Skeletal muscle satellite cell (primary cell): ENCODE measurements around the gene ANTKMT.
"Not testable (repeated sequence)": the region's sequence is repeated elsewhere in the genome, so short reads cannot be mapped to it uniquely, and the experiment has no call there.

Source experiments
- H3K27me3 ChIP-seq: 2 replicates; pipeline ENCODE4 v1.7.0; 2013; ENCODE audit warnings: low read length; ENCODE audit not compliant: control insufficient read depth, insufficient read depth
- H3K36me3 ChIP-seq: 2 replicates; pipeline ENCODE4 v1.7.0; 2013; ENCODE audit warnings: mild to moderate bottlenecking, control low read depth, low read length; ENCODE audit not compliant: insufficient read depth
- H3K4me1 ChIP-seq: 2 replicates; pipeline ENCODE4 v1.7.0; 2013; ENCODE audit warnings: low read length; ENCODE audit not compliant: control insufficient read depth, insufficient read depth
- H3K4me2 ChIP-seq: 2 replicates; pipeline ENCODE4 v1.7.0; 2013; ENCODE audit warnings: mild to moderate bottlenecking, low read length
- H3K4me3 ChIP-seq: 2 replicates; pipeline ENCODE4 v1.7.0; 2013; ENCODE audit warnings: low read length
- H3K9ac ChIP-seq: 2 replicates; pipeline ENCODE4 v1.7.0; 2013; ENCODE audit warnings: mild to moderate bottlenecking, low read depth, low read length, moderate library complexity
- H3K9me3 ChIP-seq: replicated peaks from 2 replicates; pipeline ENCODE4 v1.7.0; 2013; ENCODE audit warnings: mild to moderate bottlenecking, control low read depth, low read length

Gene ANTKMT

GRCh38 chr16:749010-749409 lies 28.1 kb downstream of the ANTKMT start:
- Histone ChIP-seq H3K27me3 (peaks cover 29% of the 10 kb centered on the region), H3K4me2 (no peak overlapping the region), H3K4me3 (no peak overlapping the region)

GRCh38 chr16:750485-750884 lies 29.5 kb downstream of the ANTKMT start:
- no peaks in the 10 kb centered on the region for H3K9me3 ChIP-seq
- peaks cover 29% of the 10 kb centered on the region for H3K27me3 ChIP-seq
- H3K4me3 ChIP-seq = no peak overlapping the region
- no peak overlapping the region for H3K4me2 ChIP-seq
- H3K36me3 ChIP-seq = no peaks in the 10 kb centered on the region
- no peak overlapping the region for H3K9ac ChIP-seq
- no peaks in the 10 kb centered on the region for H3K4me1 ChIP-seq

More at GRCh38 chr16:749010-749409, 28.1 kb downstream of the ANTKMT start:
- Histone ChIP-seq H3K9me3 (no peaks in the 10 kb centered on the region), H3K4me1 (no peaks in the 10 kb centered on the region), H3K36me3 (no peaks in the 10 kb centered on the region), H3K9ac (no peak overlapping the region)

- no peak overlapping the region for H3K9ac ChIP-seq
- no peak overlapping the region for H3K4me2 ChIP-seq
- H3K9me3 ChIP-seq = no peaks in the 10 kb centered on the region
- H3K4me3 ChIP-seq = no peak overlapping the region
- H3K27me3 ChIP-seq = peaks cover 29% of the 10 kb centered on the region
- no peaks in the 10 kb centered on the region for H3K36me3 ChIP-seq
- no peaks in the 10 kb centered on the region for H3K4me1 ChIP-seq
These were observed 30.4 kb downstream of the ANTKMT start for GRCh38 chr16:751152-752006.

GRCh38 chr16:752007-752312 lies 31.0 kb downstream of the ANTKMT start:
- Histone ChIP-seq H3K4me2 (no peak overlapping the region), H3K4me1 (no peaks in the 10 kb centered on the region), H3K4me3 (no peak overlapping the region), H3K9me3 (no peaks in the 10 kb centered on the region), H3K27me3 (peaks cover 29% of the 10 kb centered on the region), H3K36me3 (no peaks in the 10 kb centered on the region), H3K9ac (no peak overlapping the region)

GRCh38 chr16:754121-754607 lies 33.2 kb downstream of the ANTKMT start:
- not testable (repeated sequence) for H3K4me2 ChIP-seq, H3K4me3 ChIP-seq, H3K9ac ChIP-seq, H3K36me3 ChIP-seq, H3K9me3 ChIP-seq, H3K4me1 ChIP-seq
- H3K27me3 ChIP-seq = peaks cover 29% of the 10 kb centered on the region

GRCh38 chr16:754656-755055 lies 33.7 kb downstream of the ANTKMT start:
- Histone ChIP-seq H3K4me3 (no peak overlapping the region), H3K9me3 (no peaks in the 10 kb centered on the region), H3K4me2 (no peak overlapping the region), H3K27me3 (peaks cover 29% of the 10 kb centered on the region), H3K36me3 (no peaks in the 10 kb centered on the region), H3K4me1 (no peaks in the 10 kb centered on the region), H3K9ac (no peak overlapping the region)

GRCh38 chr16:756428-756827 lies 35.5 kb downstream of the ANTKMT start:
- H3K36me3 ChIP-seq = no peaks in the 10 kb centered on the region
- no peak overlapping the region for H3K9ac ChIP-seq
- peaks cover 23% of the 10 kb centered on the region for H3K27me3 ChIP-seq
- no peak overlapping the region for H3K4me2 ChIP-seq
- H3K4me1 ChIP-seq = peaks cover 6% of the 10 kb centered on the region
- no peaks in the 10 kb centered on the region for H3K9me3 ChIP-seq
- no peak overlapping the region for H3K4me3 ChIP-seq

GRCh38 chr16:759110-759910 lies 38.4 kb downstream of the ANTKMT start:
- Histone ChIP-seq H3K27me3 (peaks cover 3% of the 10 kb centered on the region), H3K4me1 (peaks cover 6% of the 10 kb centered on the region), H3K9me3 (no peaks in the 10 kb centered on the region), H3K4me3 (no peak overlapping the region), H3K36me3 (no peaks in the 10 kb centered on the region), H3K9ac (no peak overlapping the region), H3K4me2 (no peak overlapping the region)

- Histone ChIP-seq H3K9ac (no peak overlapping the region), H3K4me2 (no peak overlapping the region), H3K9me3 (no peaks in the 10 kb centered on the region), H3K4me3 (no peak overlapping the region), H3K27me3 (peaks cover 3% of the 10 kb centered on the region), H3K4me1 (peaks cover 6% of the 10 kb centered on the region), H3K36me3 (no peaks in the 10 kb centered on the region)
These were observed 39.1 kb downstream of the ANTKMT start for GRCh38 chr16:760065-760464.

GRCh38 chr16:760545-761343 lies 39.8 kb downstream of the ANTKMT start, which contains the start of gene MSLN:
TSS of gene MSLN (plus strand) at chr16:760734. CDS start at chr16:762681, 1,947 bp downstream.
- Histone ChIP-seq H3K36me3 (no peaks in the 10 kb centered on the region), H3K4me3 (no peak within 1 kb of the TSS), H3K4me2 (no peak within 1 kb of the TSS), H3K9me3 (no peaks in the 10 kb centered on the region), H3K4me1 (peaks cover 6% of the 10 kb centered on the region), H3K27me3 (peaks cover 3% of the 10 kb centered on the region), H3K9ac (no peak within 1 kb of the TSS)
